SJCRH30 (cell line): ENCODE measurements around the gene MUC5AC. TPM values are rescaled to one million over a fixed set of nuclear protein-coding genes. Genes with fewer than 3 reads are reported as not detected.
"Not testable (repeated sequence)": the region's sequence is repeated elsewhere in the genome, so short reads cannot be mapped to it uniquely, and the experiment has no call there.

Experiments
- DNase-seq, 2 experiments: peaks; one replicate each; pipeline ENCODE4 v3.0.0-alpha.2; 2015 to 2020
- H3K27ac ChIP-seq: fragments of 250-450 bp; sonication (Bioruptor Pico); 2 replicates; pipeline ENCODE4 v1.5.1; 2020; ENCODE audit warnings: mild to moderate bottlenecking, moderate library complexity
- H3K27me3 ChIP-seq: fragments of 250-450 bp; sonication (Bioruptor Pico); 2 replicates; pipeline ENCODE4 v1.5.1; 2020; ENCODE audit warnings: mild to moderate bottlenecking, moderate library complexity
- H3K36me3 ChIP-seq: fragments of 250-450 bp; sonication (Bioruptor Pico); 2 replicates; pipeline ENCODE4 v1.5.1; 2020; ENCODE audit warnings: mild to moderate bottlenecking, moderate library complexity
- H3K4me1 ChIP-seq: fragments of 250-450 bp; sonication (Bioruptor Pico); 2 replicates; pipeline ENCODE4 v1.5.1; 2020; ENCODE audit warnings: mild to moderate bottlenecking, moderate library complexity
- H3K4me3 ChIP-seq: fragments of 250-450 bp; sonication (Bioruptor Pico); 2 replicates; pipeline ENCODE4 v1.5.1; 2020; ENCODE audit warnings: mild to moderate bottlenecking, moderate library complexity
- H3K9me3 ChIP-seq: fragments of 250-450 bp; sonication (Bioruptor Pico); replicated peaks from 2 replicates; pipeline ENCODE4 v1.5.1; 2020; ENCODE audit warnings: mild to moderate bottlenecking, moderate library complexity
- total RNA-seq: library from RNA; depleted of rRNA; stranded (reverse); fragments of >200 nt; shearing (Covaris generic); gene quantifications from 2 replicates; pipeline ENCODE4 v1.2.3, GENCODE V29; 2014

The MUC5AC gene
- total RNA-seq, 1 experiment from 2014 or later, result not detected

GRCh38 chr11:1160231-1161101, 2.7 kb downstream of the MUC5AC start:
- no peak for DNase-seq
- no peak overlapping the region for H3K4me3 ChIP-seq
- H3K4me1 ChIP-seq, result no peaks in the 10 kb centered on the region
- no peak overlapping the region for H3K27ac ChIP-seq
- H3K9me3 ChIP-seq, result peaks cover 5% of the 10 kb centered on the region; the same call in 1 of the 2 replicates
- H3K27me3 ChIP-seq, result no peaks in the 10 kb centered on the region
- no peaks in the 10 kb centered on the region for H3K36me3 ChIP-seq

- Histone ChIP-seq H3K27ac (no peak overlapping the region), H3K27me3 (no peaks in the 10 kb centered on the region), H3K36me3 (no peaks in the 10 kb centered on the region), H3K9me3 (no peaks in the 10 kb centered on the region), H3K4me3 (no peak overlapping the region), H3K4me1 (no peaks in the 10 kb centered on the region)
- DNase-seq, result no peak
Observed at GRCh38 chr11:1161410-1162137, 3.8 kb downstream of the MUC5AC start.

- no peaks in the 10 kb centered on the region for H3K4me1 ChIP-seq
- no peak overlapping the region for H3K27ac ChIP-seq
- DNase-seq, result no peak
- no peaks in the 10 kb centered on the region for H3K36me3 ChIP-seq
- H3K9me3 ChIP-seq, result no peaks in the 10 kb centered on the region
- no peak overlapping the region for H3K4me3 ChIP-seq
- no peaks in the 10 kb centered on the region for H3K27me3 ChIP-seq
Observed at GRCh38 chr11:1162138-1162475, 4.4 kb downstream of the MUC5AC start.

- Histone ChIP-seq H3K4me3 (no peak overlapping the region), H3K27me3 (no peaks in the 10 kb centered on the region), H3K4me1 (no peaks in the 10 kb centered on the region), H3K36me3 (no peaks in the 10 kb centered on the region), H3K27ac (no peak overlapping the region), H3K9me3 (no peaks in the 10 kb centered on the region)
- DNase-seq, result no peak
Observed at GRCh38 chr11:1162491-1163311, 4.9 kb downstream of the MUC5AC start.

GRCh38 chr11:1163321-1163910, 5.7 kb downstream of the MUC5AC start:
- H3K36me3 ChIP-seq, result no peaks in the 10 kb centered on the region
- no peak overlapping the region for H3K27ac ChIP-seq
- no peaks in the 10 kb centered on the region for H3K4me1 ChIP-seq
- H3K27me3 ChIP-seq, result no peaks in the 10 kb centered on the region
- no peaks in the 10 kb centered on the region for H3K9me3 ChIP-seq
- no peak for DNase-seq
- H3K4me3 ChIP-seq, result no peak overlapping the region

- H3K27ac ChIP-seq, result no peak overlapping the region
- no peaks in the 10 kb centered on the region for H3K9me3 ChIP-seq
- DNase-seq, result no peak
- H3K4me3 ChIP-seq, result no peak overlapping the region
- no peaks in the 10 kb centered on the region for H3K27me3 ChIP-seq
- no peaks in the 10 kb centered on the region for H3K36me3 ChIP-seq
- no peaks in the 10 kb centered on the region for H3K4me1 ChIP-seq
Observed at GRCh38 chr11:1163911-1164735, 6.4 kb downstream of the MUC5AC start.

- not testable (repeated sequence) for H3K27ac ChIP-seq, H3K27me3 ChIP-seq, DNase-seq, H3K9me3 ChIP-seq, H3K4me1 ChIP-seq, H3K4me3 ChIP-seq, H3K36me3 ChIP-seq
Observed at GRCh38 chr11:1164779-1165255, 7.1 kb downstream of the MUC5AC start.

GRCh38 chr11:1165256-1166041, 7.7 kb downstream of the MUC5AC start:
- Histone ChIP-seq H3K27me3 (no peaks in the 10 kb centered on the region), H3K4me3 (no peak overlapping the region), H3K36me3 (no peaks in the 10 kb centered on the region), H3K27ac (no peak overlapping the region), H3K9me3 (no peaks in the 10 kb centered on the region), H3K4me1 (no peaks in the 10 kb centered on the region)
- DNase-seq, result no peak

- no peaks in the 10 kb centered on the region for H3K9me3 ChIP-seq
- no peak overlapping the region for H3K27ac ChIP-seq
- H3K4me3 ChIP-seq, result no peak overlapping the region
- H3K4me1 ChIP-seq, result no peaks in the 10 kb centered on the region
- no peaks in the 10 kb centered on the region for H3K27me3 ChIP-seq
- H3K36me3 ChIP-seq, result no peaks in the 10 kb centered on the region
- no peak for DNase-seq
Observed at GRCh38 chr11:1167256-1167655, 9.5 kb downstream of the MUC5AC start.

- H3K36me3 ChIP-seq, result no peaks in the 10 kb centered on the region
- no peak for DNase-seq
Observed at GRCh38 chr11:1167751-1168231, 10.0 kb downstream of the MUC5AC start.

GRCh38 chr11:1168256-1168655, 10.5 kb downstream of the MUC5AC start:
- no peak for DNase-seq
- H3K4me1 ChIP-seq, result no peaks in the 10 kb centered on the region
- H3K27ac ChIP-seq, result no peak overlapping the region
- no peaks in the 10 kb centered on the region for H3K36me3 ChIP-seq
- no peak overlapping the region for H3K4me3 ChIP-seq
- no peaks in the 10 kb centered on the region for H3K27me3 ChIP-seq
- H3K9me3 ChIP-seq, result no peaks in the 10 kb centered on the region

More at GRCh38 chr11:1167751-1168231, 10.0 kb downstream of the MUC5AC start:
- Histone ChIP-seq H3K27me3 (no peaks in the 10 kb centered on the region), H3K27ac (no peak overlapping the region), H3K4me3 (no peak overlapping the region), H3K4me1 (no peaks in the 10 kb centered on the region), H3K9me3 (no peaks in the 10 kb centered on the region)

- Histone ChIP-seq H3K9me3 (no peaks in the 10 kb centered on the region), H3K4me3 (no peak overlapping the region), H3K27ac (no peak overlapping the region), H3K27me3 (no peaks in the 10 kb centered on the region), H3K4me1 (no peaks in the 10 kb centered on the region), H3K36me3 (no peaks in the 10 kb centered on the region)
- DNase-seq, result no peak
Observed at GRCh38 chr11:1168721-1169161, 11.0 kb downstream of the MUC5AC start.
